ENCODE results near the gene B4GALT2. TPM values are rescaled to one million over a fixed set of nuclear protein-coding genes. Genes with fewer than 3 reads are reported as not detected.

Gene B4GALT2
- total and polyA plus RNA-seq, 2 donors (not counting 3 experiments of a cell fraction or from before 2014, with no cell fraction given), result 80.0 to 103 TPM

DNA sequence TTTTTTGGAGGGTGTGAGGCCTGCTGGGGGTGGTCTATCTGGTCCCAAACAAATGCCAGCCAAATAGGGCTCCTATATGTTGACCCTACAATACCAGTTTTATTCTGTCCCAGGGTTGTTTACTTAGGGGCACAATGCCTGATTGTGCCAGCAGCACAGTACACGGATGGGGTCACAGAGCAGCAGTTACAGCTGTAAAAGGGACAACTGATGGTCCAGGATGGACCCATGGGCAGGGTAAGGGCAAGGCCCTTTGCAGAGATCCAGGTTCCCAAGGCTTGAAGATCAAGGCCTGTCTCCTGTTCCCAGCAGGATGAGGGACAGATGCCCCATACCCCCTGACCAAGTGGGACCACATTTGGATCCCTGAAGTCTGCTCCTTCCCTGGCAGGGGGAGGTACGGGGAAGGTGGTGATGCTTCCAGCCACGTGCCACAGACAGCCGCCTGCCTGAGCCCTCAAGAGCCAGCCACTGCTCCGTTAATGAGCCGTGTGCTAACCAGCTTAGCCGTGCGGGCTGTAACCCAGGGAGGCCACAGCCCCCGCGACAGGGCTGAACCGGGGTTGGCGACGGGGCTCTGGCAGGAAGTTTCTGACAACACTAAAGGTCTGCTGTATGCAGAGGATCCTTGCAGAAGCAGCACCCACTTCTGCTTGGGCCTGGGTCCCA, 34.1 kb downstream of the B4GALT2 start:
- no peak overlapping the region for H2AFZ ChIP-seq (ENCODE audit: low read depth, low read length)
- POLR2A ChIA-PET, result no interaction called here
- dilution Hi-C loops (cut with MboI; ENCODE audit: extremely low pct_ligation_motif_present, low sequenced_read_pairs) (no loop called here), intact Hi-C loops (cut with micrococcal nuclease) (no loop called here)
- H3K4me2 ChIP-seq (ENCODE audit: insufficient read depth, low read length), result no peak overlapping the region
- H3K9ac ChIP-seq (replicated peaks; ENCODE audit: extremely low read depth, insufficient read depth, low read length), result no peak overlapping the region
- no TSS peak for BruUV-seq (replicated peaks)
- H3K4me1 ChIP-seq (ENCODE audit: control insufficient read depth, extremely low read depth, insufficient read depth, low read length), result no peaks in the 10 kb centered on the region
- H3K4me3 ChIP-seq (replicated peaks in 1 of 3; ENCODE audit: insufficient read depth in 1 of 3, low read depth in 1 of 3, low read length in 3 of 3), result no peak overlapping the region
- FAIRE-seq (no peak), DNase-seq (ENCODE audit: low read depth, low spot score) (no peak)
- peaks cover 0 to 4% of the 10 kb centered on the region in 2 experiments for H3K27me3 ChIP-seq (ENCODE audit: control insufficient read depth in 2 of 2, insufficient read depth in 2 of 2, low read length in 2 of 2)
- H3K27ac ChIP-seq (ENCODE audit: insufficient read depth, low read depth, low read length), result no peak overlapping the region
- H3K79me2 ChIP-seq (ENCODE audit: control insufficient read depth, insufficient read depth, low read length), result no peaks in the 10 kb centered on the region
- no peaks in the 10 kb centered on the region for H3K9me1 ChIP-seq (replicated peaks; ENCODE audit: control insufficient read depth, extremely low read depth, insufficient read depth, low read length)
- H3K9me3 ChIP-seq (replicated peaks; ENCODE audit: control insufficient read depth, insufficient read depth, low read length), result no peaks in the 10 kb centered on the region
- H3K36me3 ChIP-seq (ENCODE audit: control insufficient read depth in 2 of 2, extremely low read depth in 1 of 2, insufficient read depth in 2 of 2, low read length in 2 of 2), result no peaks in the 10 kb centered on the region
- H4K20me1 ChIP-seq (replicated peaks; ENCODE audit: control insufficient read depth, extremely low read depth, insufficient read depth, low read length), result no peaks in the 10 kb centered on the region
- CTCF ChIA-PET, result interaction anchor here (0.7 to 1.7 kb wide), 4 partner anchors 10 to 250 kb away, joined by 3 to 5 read pairs (median 4); no protein-coding TSS in a partner anchor
- TF ChIP-seq POLR2A (IDR thresholded peaks at IDR 0.05; ENCODE audit: low read depth, low read length) (no peak), MYC (IDR thresholded peaks at IDR 0.05; ENCODE audit: low read depth, low read length) (no peak), CTCF (IDR thresholded peaks at IDR 0.05; ENCODE audit: extremely low read depth in 1 of 2, insufficient read depth in 1 of 2, low read depth in 1 of 2, low read length in 2 of 2) (no peak), JUN (IDR thresholded peaks at IDR 0.05; ENCODE audit: borderline replicate concordance, insufficient read depth, insufficient read length, low read depth) (no peak), FOS (IDR thresholded peaks at IDR 0.05; ENCODE audit: borderline replicate concordance, insufficient read depth, low read length) (no peak), EZH2 (IDR thresholded peaks at IDR 0.05; ENCODE audit: borderline replicate concordance, low read depth, low read length, severe bottlenecking) (no peak), MAX (IDR thresholded peaks at IDR 0.05; ENCODE audit: insufficient read depth, insufficient read length) (no peak), GATA2 (IDR thresholded peaks at IDR 0.05; ENCODE audit: insufficient read depth, insufficient read length, low read depth, low read length) (no peak), POLR2AphosphoS5 (IDR thresholded peaks at IDR 0.05; ENCODE audit: insufficient read depth, low read depth, low read length) (no peak)

Data from endothelial cell of umbilical vein (primary cell).